Kidney (tissue), 14 donors: ENCODE measurements around the gene STX10. TPM values are rescaled to one million over a fixed set of nuclear protein-coding genes. Genes with fewer than 3 reads are reported as not detected.

Source experiments
- DNase-seq, 5 donors: peaks; one replicate each; pipeline ENCODE4 v3.0.0-alpha.2; 2013 to 2020
- FAIRE-seq: peaks from 2 replicates; lab custom pipeline; 2012; peaks lifted over from hg19 to GRCh38; lab: Jason Lieb, UNC
- H3K27ac ChIP-seq, 2 donors: one replicate each; pipeline ENCODE4 v1.7.0; 2013; ENCODE audit warnings: low read depth in 2 of 2, low read length in 2 of 2, inconsistent platforms in 1 of 2
- H3K27me3 ChIP-seq: one replicate; pipeline ENCODE4 v1.7.1; 2013; ENCODE audit warnings: low read length, inconsistent platforms; ENCODE audit not compliant: control insufficient read depth, insufficient read depth
- H3K36me3 ChIP-seq, 3 donors: one replicate each; pipeline versions ENCODE4 v1.7.0 to v1.7.1; 2013; ENCODE audit warnings: low read length in 3 of 3, control low read depth in 1 of 3, inconsistent platforms in 1 of 3; ENCODE audit not compliant: insufficient read depth in 3 of 3, control insufficient read depth in 2 of 3
- H3K4me1 ChIP-seq, 3 donors: one replicate each; pipeline versions ENCODE4 v1.7.0 to v1.7.1; 2013; ENCODE audit warnings: low read length in 3 of 3, inconsistent platforms in 1 of 3, low read depth in 1 of 3; ENCODE audit not compliant: control insufficient read depth in 2 of 3, insufficient read depth in 2 of 3
- H3K4me3 ChIP-seq, 3 donors: one replicate each; pipeline versions ENCODE4 v1.7.0 to v1.8.1; 2013; ENCODE audit warnings: low read length in 3 of 3, control low read depth in 1 of 3, inconsistent platforms in 1 of 3
- H3K9ac ChIP-seq, 3 donors: one replicate each; pipeline versions ENCODE4 v1.7.0 to v1.7.1; 2013; ENCODE audit warnings: low read length in 3 of 3, control low read depth in 1 of 3, inconsistent platforms in 1 of 3
- H3K9me3 ChIP-seq, 3 donors: one replicate each; pipeline versions ENCODE4 v1.7.0 to v1.7.1; 2013; ENCODE audit warnings: low read length in 3 of 3, control low read depth in 1 of 3, inconsistent platforms in 1 of 3; ENCODE audit not compliant: control insufficient read depth in 2 of 3, insufficient read depth in 1 of 3
- CTCF ChIP-seq: IDR thresholded peaks from 3 replicates; pipeline ENCODE4 v1.5.1; 2012; ENCODE audit warnings: mild to moderate bottlenecking, moderate library complexity, borderline replicate concordance; ENCODE audit not compliant: insufficient read depth; ENCODE audit errors: extremely low read depth
- intact Hi-C: fragments of 100-400 bp; cut with DNase I; formaldehyde crosslinking; loops from one replicate; pipeline ENCODE4 v1.11.1; 2022
- polyA plus RNA-seq: library from polyadenylated mRNA; stranded (reverse); fragments of 350-450 nt; fragmentation: Illumina TruSeq; extraction: RNeasy Lipid Tissue Mini Kit (QIAGEN cat#74804); gene quantifications from one replicate; pipeline ENCODE4 v1.2.3, GENCODE V29; 2014; ENCODE audit warnings: low read depth, low replicate concordance; ENCODE audit not compliant: insufficient read depth
- total RNA-seq: library from RNA; stranded (reverse); fragmentation: NEBNext Ultra II Directional; extraction: Animal tissue kit (Norgen Biotek cat#: 25700); gene quantifications from one replicate; pipeline ENCODE4 v1.2.1, GENCODE V29; 2021
- donor health status: control.
- donor health status: control.
- donor health status: control.
- donor health status: control.
- donor health status: control.
- donor health status: DM: yes; HTN: yes; CAD: no.
- donor health status: Normal renal cell carcinoma (clear cell type).

The STX10 gene
- total and polyA plus RNA-seq, 2 donors from 2014 or later: 39.5 to 52.9 TPM

GRCh38 chr19:13139633-13140311, 10.4 kb downstream of the STX10 start:
- no peak overlapping the region for H3K27ac ChIP-seq
- H3K9ac ChIP-seq: no peak overlapping the region
- TF ChIP-seq CTCF: no peak
- no peak for FAIRE-seq
- DNase-seq: no peak
- H3K9me3 ChIP-seq: no peaks in the 10 kb centered on the region
- no peak overlapping the region for H3K4me3 ChIP-seq
- intact Hi-C loops: no loop called here
- H3K4me1 ChIP-seq: no peaks in the 10 kb centered on the region
- no peaks in the 10 kb centered on the region for H3K27me3 ChIP-seq
- H3K36me3 ChIP-seq: peaks cover 0 to 14% (median 8%) of the 10 kb centered on the region in 3 donors

- intact Hi-C loops: no loop called here
- H3K9ac ChIP-seq: no peak overlapping the region
- peaks cover 0 to 14% (median 6%) of the 10 kb centered on the region in 3 donors for H3K36me3 ChIP-seq
- H3K27ac ChIP-seq: no peak overlapping the region
- no peak overlapping the region for H3K4me3 ChIP-seq
- H3K9me3 ChIP-seq: no peaks in the 10 kb centered on the region
- FAIRE-seq: no peak
- no peaks in the 10 kb centered on the region for H3K27me3 ChIP-seq
- no peak for DNase-seq
- H3K4me1 ChIP-seq: no peaks in the 10 kb centered on the region
- no peak for TF ChIP-seq CTCF
Observed at GRCh38 chr19:13138916-13139198, 11.3 kb downstream of the STX10 start.

- H3K27ac ChIP-seq: no peak overlapping the region
- H3K9me3 ChIP-seq: no peaks in the 10 kb centered on the region
- H3K4me3 ChIP-seq: no peak overlapping the region
- intact Hi-C loops: no loop called here
- no peak overlapping the region for H3K9ac ChIP-seq
- no peak for TF ChIP-seq CTCF
- H3K27me3 ChIP-seq: no peaks in the 10 kb centered on the region
- no peak for FAIRE-seq
- H3K36me3 ChIP-seq: peaks cover 0 to 14% (median 6%) of the 10 kb centered on the region in 3 donors
- no peaks in the 10 kb centered on the region for H3K4me1 ChIP-seq
- no peak for DNase-seq
Observed at GRCh38 chr19:13138171-13138915, 11.8 kb downstream of the STX10 start.
